NOMO-1 (cell line): ENCODE measurements around the gene NFX1.

ENCODE experiments used
- DNase-seq, 2 experiments: peaks; one replicate each; lab custom pipeline; 2025; ENCODE audit not compliant: unreplicated experiment in 2 of 2; lab: John Stamatoyannopoulos, UW

NFX1 gene

GRCh38 chr9:33290247-33291030, at the start of gene NFX1:
TSS of gene NFX1 (plus strand) at chr9:33290516. CDS start at chr9:33290573, 57 bp downstream.
- peak; percentile 98 to 99 for DNase-seq

DNA sequence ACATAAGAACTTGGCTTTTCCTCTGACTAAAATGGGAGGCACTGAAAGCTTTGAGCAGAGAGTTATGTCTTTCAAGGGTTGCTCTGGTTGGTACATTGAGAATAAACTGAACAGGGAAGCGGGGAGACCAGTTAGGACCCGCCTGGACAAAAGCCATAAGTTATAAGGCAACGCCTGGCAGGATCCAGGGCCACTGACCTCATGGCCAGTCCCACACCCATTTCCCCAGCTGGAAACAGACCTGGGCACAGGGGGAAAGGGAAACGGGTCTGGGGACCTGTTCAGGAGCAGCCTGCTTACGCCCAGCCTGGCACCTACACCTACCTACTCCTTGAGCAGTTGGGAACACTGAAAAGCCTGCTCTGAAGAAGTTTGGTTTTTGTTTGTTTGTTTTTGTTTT, 49.0 kb upstream of the NFX1 start:
- no peak for DNase-seq

DNA sequence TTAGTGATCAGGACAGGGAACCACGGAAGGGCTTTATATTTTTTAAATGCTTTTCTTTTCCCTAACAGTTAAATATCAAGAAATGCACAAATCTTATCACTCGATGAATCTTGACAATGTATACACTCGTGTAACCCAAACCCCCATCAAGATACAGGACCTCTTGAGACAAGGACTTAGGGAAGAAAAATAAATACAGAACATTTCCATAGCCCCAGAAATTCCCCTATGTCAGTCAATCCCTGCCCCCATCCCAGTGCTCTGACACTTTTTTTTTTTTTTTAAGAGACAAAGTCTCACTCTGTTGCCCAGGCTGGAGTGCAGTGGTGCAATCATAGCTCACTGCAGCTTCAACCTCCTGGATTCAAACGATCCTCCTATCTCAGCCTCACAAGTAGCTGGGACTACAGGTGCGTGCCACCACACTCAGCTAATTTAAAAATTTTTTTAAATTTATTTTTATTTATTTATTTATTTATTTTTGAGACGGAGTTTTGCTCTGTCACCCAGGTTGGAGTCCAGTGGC, 47.6 kb upstream of the NFX1 start:
- DNase-seq, result no peak

- DNase-seq, result no peak
Measured at GRCh38 chr9:33244137-33244784, 46.1 kb upstream of the NFX1 start.

DNA sequence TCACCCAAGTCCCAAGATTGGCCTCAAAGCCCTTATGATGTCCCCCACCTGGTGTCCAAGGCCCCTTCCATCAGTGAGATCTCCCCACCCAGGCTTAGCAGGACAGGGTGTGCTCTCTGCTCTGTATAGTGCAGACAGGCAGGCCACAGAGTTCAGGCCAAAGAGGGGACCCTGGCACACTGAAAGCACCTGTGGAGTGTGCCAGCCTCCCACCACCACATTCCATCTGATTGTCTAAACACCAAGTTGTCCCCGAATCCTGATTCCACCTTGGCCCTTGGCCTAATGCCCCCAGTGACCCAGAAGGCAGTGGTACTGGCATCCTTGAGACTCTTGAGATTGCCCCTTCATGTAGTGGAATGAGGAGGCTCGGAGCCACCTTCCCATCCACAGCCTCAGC, 45.0 kb upstream of the NFX1 start:
- no peak for DNase-seq

DNA sequence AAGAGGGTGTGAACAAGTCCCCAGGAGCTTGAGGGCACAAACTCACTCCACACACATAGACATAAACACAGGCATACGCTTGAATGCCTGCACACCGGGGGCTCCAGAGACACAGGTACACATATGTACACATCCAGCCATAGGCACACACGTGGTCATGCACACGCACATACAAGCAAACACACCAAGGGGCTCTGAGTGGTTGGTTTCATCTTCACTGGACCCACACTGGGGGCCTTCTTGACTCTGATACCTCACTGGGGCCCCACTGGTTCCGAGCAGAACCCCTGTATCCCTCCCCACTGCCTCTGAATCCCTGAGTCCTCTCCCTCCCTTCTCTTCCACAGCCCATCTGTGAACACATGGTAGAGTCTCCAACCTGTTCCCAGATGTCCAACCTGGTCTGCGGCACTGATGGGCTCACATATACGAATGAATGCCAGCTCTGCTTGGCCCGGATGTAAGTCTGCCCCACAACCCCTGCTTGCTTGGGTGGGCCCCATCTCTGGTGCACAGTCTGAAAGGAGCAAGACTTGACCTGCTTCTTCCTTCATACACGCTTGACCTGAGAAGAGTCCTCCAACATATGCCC, 44.0 kb upstream of the NFX1 start:
- no peak for DNase-seq

DNA sequence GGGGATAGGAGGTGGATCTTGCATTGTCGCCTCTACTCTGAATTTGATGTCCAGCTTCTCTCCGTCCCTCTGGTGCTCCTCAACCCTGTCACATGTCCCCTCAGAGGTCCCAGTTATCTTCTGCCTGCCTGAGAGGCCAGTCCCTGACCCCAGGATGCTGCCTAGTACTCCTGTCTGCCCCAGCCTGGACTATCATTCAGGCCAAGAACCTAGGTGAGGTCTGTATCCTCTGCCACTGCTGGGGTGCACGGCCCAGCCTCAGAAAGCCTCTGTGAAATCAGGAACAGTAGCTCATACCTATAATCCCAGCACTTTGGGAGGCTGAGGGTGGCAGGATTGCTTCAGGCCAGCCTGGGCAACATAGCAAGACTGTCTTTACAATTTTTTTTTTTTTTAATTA, 41.7 kb upstream of the NFX1 start:
- no peak for DNase-seq

- DNase-seq, result no peak
Measured at GRCh38 chr9:33249087-33249658, 41.1 kb upstream of the NFX1 start.

- DNase-seq, result no peak
Measured at GRCh38 chr9:33249983-33250382, 40.3 kb upstream of the NFX1 start.

GRCh38 chr9:33250458-33250995, 39.8 kb upstream of the NFX1 start:
- no peak for DNase-seq

- DNase-seq, result no peak
Measured at GRCh38 chr9:33254211-33254610, 36.1 kb upstream of the NFX1 start.

- DNase-seq, result no peak
Measured at GRCh38 chr9:33255014-33255413, 35.3 kb upstream of the NFX1 start.

GRCh38 chr9:33255471-33255870, 34.8 kb upstream of the NFX1 start:
- no peak for DNase-seq

DNA sequence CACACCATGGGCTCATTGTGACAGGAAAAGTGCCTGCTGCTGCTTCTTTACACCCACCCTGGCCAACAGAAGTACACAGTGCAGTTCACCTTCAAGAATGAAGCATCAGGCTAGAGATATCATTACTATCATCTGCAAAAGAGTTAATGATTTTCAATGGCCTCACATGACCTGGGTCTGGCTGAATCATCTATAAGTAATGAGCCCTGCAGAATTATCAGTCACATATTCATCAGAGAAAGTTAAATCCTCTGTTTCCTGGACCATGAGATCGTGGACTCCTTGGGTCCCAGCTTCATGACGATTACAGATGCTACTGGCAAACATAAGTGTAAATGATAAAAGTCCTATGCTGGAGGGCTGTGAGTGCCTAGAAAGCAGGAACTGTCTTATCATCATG, 34.1 kb upstream of the NFX1 start:
- no peak for DNase-seq

- DNase-seq, result no peak
Measured at GRCh38 chr9:33257276-33257675, 33.0 kb upstream of the NFX1 start.

GRCh38 chr9:33260372-33260771, 29.9 kb upstream of the NFX1 start:
- no peak for DNase-seq

DNA sequence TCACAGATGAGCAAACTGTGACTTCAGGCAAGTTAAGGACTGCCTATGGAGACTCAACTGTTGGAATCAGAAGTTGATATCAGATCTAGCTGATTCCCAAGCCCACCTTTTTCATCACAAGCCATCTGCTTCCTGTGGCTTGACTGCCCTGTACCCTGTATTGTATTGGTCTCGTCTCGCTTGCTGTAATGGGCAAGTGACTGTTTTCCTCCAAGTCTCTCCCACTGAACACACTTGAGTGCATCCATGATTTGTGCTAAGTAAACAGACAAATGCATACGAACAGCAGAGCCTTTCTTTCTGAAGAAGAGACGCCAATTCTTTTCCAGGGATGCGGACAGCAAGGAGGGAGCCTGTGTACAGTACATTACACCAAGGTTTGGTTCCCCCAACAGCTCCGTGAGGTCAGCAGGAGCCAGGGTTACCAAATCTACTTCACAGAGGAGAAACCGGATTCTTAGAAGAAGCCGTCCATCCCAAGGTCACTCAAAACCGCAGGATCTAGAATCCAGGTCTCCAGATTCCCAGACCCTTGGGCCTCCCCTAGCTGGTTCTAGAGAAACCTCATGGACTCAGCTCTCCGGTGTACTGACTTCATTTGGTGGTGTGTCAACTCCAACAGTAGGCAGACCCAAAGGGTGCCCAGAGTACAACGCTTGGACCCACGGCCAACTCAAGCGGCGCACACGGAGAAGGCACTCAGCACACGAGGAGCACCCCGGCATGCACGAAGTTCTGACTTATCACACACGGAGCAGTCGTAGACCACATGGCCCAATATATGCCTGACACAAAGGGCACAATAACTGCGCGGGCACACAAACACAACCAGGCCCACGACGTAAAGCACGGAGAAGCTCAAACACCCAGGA, 26.9 kb upstream of the NFX1 start:
- DNase-seq, result peak in 1 of 2 experiments; percentile 60

DNA sequence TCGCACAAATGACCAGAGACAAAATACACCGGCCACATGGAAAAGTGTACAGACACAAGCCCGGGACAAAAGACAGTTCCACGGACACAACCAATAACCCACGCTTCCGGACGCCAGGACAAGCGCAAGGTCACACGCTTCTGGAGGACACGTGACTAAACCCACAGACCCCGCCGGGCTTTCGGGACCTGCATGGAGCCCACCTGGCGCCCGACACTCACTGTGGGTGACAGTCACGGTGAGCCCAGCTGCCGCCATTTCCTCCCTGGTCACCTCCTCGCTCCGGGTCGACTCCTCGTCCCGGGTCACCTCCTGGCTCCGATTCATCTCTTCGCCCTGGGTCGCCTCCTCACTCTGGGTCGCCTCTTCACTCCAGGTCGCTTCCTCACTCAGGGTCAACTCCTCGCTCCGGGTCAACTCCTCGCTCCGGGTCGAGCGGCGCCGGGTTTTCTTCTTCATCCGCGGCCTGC, 26.3 kb upstream of the NFX1 start:
- DNase-seq, result peak in 1 of 2 experiments; percentile 60

GRCh38 chr9:33264473-33265177, 25.7 kb upstream of the NFX1 start, which contains the start of the genes BAG1 and CHMP5:
TSS of gene BAG1 (minus strand) at chr9:33264708.
TSS of gene CHMP5 (plus strand) at chr9:33265049. CDS start at chr9:33265079, 30 bp downstream.
- peak; percentile 100 for DNase-seq
